Endothelial cell of umbilical vein (primary cell): ENCODE data around the gene EDN1. TPM values are rescaled to one million over a fixed set of nuclear protein-coding genes. Genes with fewer than 3 reads are reported as not detected.

Source experiments
- BruUV-seq: library from RNA; stranded (reverse); fragments of 400-500 nt; replicated peaks from 2 replicates; lab custom pipeline; 2021; lab: Mats Ljungman, UMichigan
- CTCF ChIA-PET: fragments of 300-600, 350-600 bp; sonication (Branson Sonifier 250); formaldehyde crosslinking; loops from one replicate; lab custom pipeline; 2021; ENCODE audit warnings: antibody characterized with exemption, inconsistent platforms; lab: Charles Lee
- POLR2A ChIA-PET: fragments of 300-600, 350-600 bp; sonication (Branson Sonifier 250); formaldehyde crosslinking; loops from one replicate; lab custom pipeline; 2021; ENCODE audit warnings: antibody characterized with exemption, inconsistent platforms; lab: Charles Lee
- DNase-seq: peaks from one replicate; pipeline ENCODE4 v3.0.0-alpha.2; 2011; ENCODE audit warnings: low read depth, low spot score
- FAIRE-seq: peaks from 2 replicates; lab custom pipeline; 2011; peaks lifted over from hg19 to GRCh38; lab: Jason Lieb, UNC
- H2AFZ ChIP-seq: 2 replicates; pipeline ENCODE4 v1.6.0; 2012; ENCODE audit warnings: low read depth, low read length, control low read depth, inconsistent platforms
- H3K27ac ChIP-seq: 2 replicates; pipeline ENCODE4 v1.5.1; 2011; ENCODE audit warnings: low read depth, mild to moderate bottlenecking, control low read depth, low read length, moderate library complexity; ENCODE audit not compliant: insufficient read depth
- H3K27me3 ChIP-seq, 2 experiments: 2 replicates each; pipeline versions ENCODE4 v1.6.0 to v1.6.1; 2011; ENCODE audit warnings: low read length in 2 of 2, mixed read lengths in 1 of 2; ENCODE audit not compliant: control insufficient read depth in 2 of 2, insufficient read depth in 2 of 2
- H3K36me3 ChIP-seq, 2 experiments: 2 replicates in 1 of 2; 3 replicates in 1 of 2; pipeline ENCODE4 v1.5.1; 2011; ENCODE audit warnings: low read length in 2 of 2, mild to moderate bottlenecking in 1 of 2, moderate library complexity in 1 of 2; ENCODE audit not compliant: control insufficient read depth in 2 of 2, insufficient read depth in 2 of 2; ENCODE audit errors: extremely low read depth in 1 of 2
- H3K4me1 ChIP-seq: 3 replicates; pipeline ENCODE4 v1.5.1; 2011; ENCODE audit warnings: mild to moderate bottlenecking, low read length; ENCODE audit not compliant: control insufficient read depth, insufficient read depth; ENCODE audit errors: extremely low read depth
- H3K4me2 ChIP-seq: 2 replicates; pipeline ENCODE4 v1.6.1; 2011; ENCODE audit warnings: low read length, control low read depth, mixed read lengths; ENCODE audit not compliant: insufficient read depth
- H3K4me3 ChIP-seq, 3 experiments: fragments of 200-600 bp in 1 of 3; sonication (generic), shearing (Covaris generic) in 1 of 3; replicated peaks in 1 of 3; 2 replicates each; pipeline ENCODE4 v1.5.1; 2011 to 2016; ENCODE audit warnings: control low read depth in 3 of 3, low read length in 3 of 3, mild to moderate bottlenecking in 2 of 3, inconsistent platforms in 1 of 3, low read depth in 1 of 3, moderate library complexity in 1 of 3; ENCODE audit not compliant: insufficient read depth in 1 of 3
- H3K79me2 ChIP-seq: 2 replicates; pipeline ENCODE4 v1.6.0; 2012; ENCODE audit warnings: low read length, inconsistent platforms; ENCODE audit not compliant: control insufficient read depth, insufficient read depth
- H3K9ac ChIP-seq: replicated peaks from 2 replicates; pipeline ENCODE3; 2011; ENCODE audit warnings: low read length, control low read depth; ENCODE audit not compliant: insufficient read depth; ENCODE audit errors: extremely low read depth
- H3K9me1 ChIP-seq: replicated peaks from 3 replicates; pipeline ENCODE4 v1.6.0; 2011; ENCODE audit warnings: mild to moderate bottlenecking, low read length; ENCODE audit not compliant: control insufficient read depth, insufficient read depth; ENCODE audit errors: extremely low read depth
- H3K9me3 ChIP-seq: replicated peaks from 2 replicates; pipeline ENCODE4 v1.5.1; 2012; ENCODE audit warnings: low read length, inconsistent platforms; ENCODE audit not compliant: control insufficient read depth, insufficient read depth
- H4K20me1 ChIP-seq: replicated peaks from 2 replicates; pipeline ENCODE3; 2011; ENCODE audit warnings: mild to moderate bottlenecking, low read length; ENCODE audit not compliant: control insufficient read depth, insufficient read depth; ENCODE audit errors: extremely low read depth
- EZH2 ChIP-seq: IDR thresholded peaks from 2 replicates; pipeline ENCODE4 v1.6.1; 2012; ENCODE audit warnings: borderline replicate concordance, low read depth, mild to moderate bottlenecking, moderate library complexity, low read length, inconsistent platforms; ENCODE audit not compliant: severe bottlenecking
- FOS ChIP-seq: IDR thresholded peaks from 2 replicates; pipeline ENCODE4 v1.6.1; 2011; ENCODE audit warnings: mild to moderate bottlenecking, low read length, moderate library complexity, borderline replicate concordance; ENCODE audit not compliant: insufficient read depth
- GATA2 ChIP-seq: IDR thresholded peaks from 2 replicates; pipeline ENCODE4 v1.7.0; 2011; ENCODE audit warnings: low read depth, mild to moderate bottlenecking, moderate library complexity, mixed read lengths, low read length; ENCODE audit not compliant: insufficient read length, insufficient read depth
- JUN ChIP-seq: IDR thresholded peaks from 2 replicates; pipeline ENCODE4 v1.6.1; 2011; ENCODE audit warnings: borderline replicate concordance, low read depth; ENCODE audit not compliant: insufficient read length, insufficient read depth
- MYC ChIP-seq: IDR thresholded peaks from one replicate; pipeline ENCODE4 v1.6.1; 2011; ENCODE audit warnings: mild to moderate bottlenecking, low read depth, low read length
- POLR2A ChIP-seq: IDR thresholded peaks from 2 replicates; pipeline ENCODE4 v1.6.1; 2012; ENCODE audit warnings: low read depth, mild to moderate bottlenecking, control low read depth, low read length
- POLR2AphosphoS5 ChIP-seq: IDR thresholded peaks from 2 replicates; pipeline ENCODE4 v1.6.1; 2012; ENCODE audit warnings: low read depth, mild to moderate bottlenecking, control low read depth, low read length, moderate library complexity; ENCODE audit not compliant: insufficient read depth
- dilution Hi-C: fragments of 300-500 bp; cut with MboI; formaldehyde crosslinking; loops from one replicate; pipeline ENCODE4 v1.15.0; 2019; ENCODE audit warnings: low sequenced_read_pairs; ENCODE audit not compliant: extremely low pct_ligation_motif_present
- intact Hi-C: fragments of 100-400 bp; cut with micrococcal nuclease; formaldehyde crosslinking; loops from one replicate; pipeline ENCODE4 v1.10.0; 2022
- polyA plus RNA-seq, 4 experiments: library from polyadenylated mRNA; depleted of rRNA in 3 of 4; stranded (reverse) in 3 of 4; unstranded in 1 of 4; fragments of >200 nt; gene quantifications; 2 replicates each; pipeline versions ENCODE4 v1.2.1 to v1.2.3, GENCODE V29; 2011 to 2012; ENCODE audit warnings: missing spikeins in 1 of 4
- total RNA-seq: library from RNA; stranded (reverse); gene quantifications from 2 replicates; pipeline ENCODE4 v1.2.3, GENCODE V29; 2021
- TF ChIP-seq, protein P1 (sequence below): IDR thresholded peaks from 2 replicates; pipeline ENCODE4 v1.6.1; 2011; ENCODE audit not compliant: insufficient read depth, insufficient read length
- TF ChIP-seq, protein P2 (sequence below), 2 donors: IDR thresholded peaks; 1 replicate in 1 of 2; 2 replicates in 1 of 2; pipeline ENCODE4 v1.5.1; 2011; ENCODE audit warnings: low read length in 2 of 2, mild to moderate bottlenecking in 2 of 2, moderate library complexity in 2 of 2, control low read depth in 1 of 2, inconsistent platforms in 1 of 2, low read depth in 1 of 2; ENCODE audit not compliant: insufficient read depth in 1 of 2; ENCODE audit errors: extremely low read depth in 1 of 2

Gene EDN1
- total and polyA plus RNA-seq, 2 donors (not counting 3 experiments of a cell fraction or from before 2014, with no cell fraction given): 493 to 498 TPM

DNA sequence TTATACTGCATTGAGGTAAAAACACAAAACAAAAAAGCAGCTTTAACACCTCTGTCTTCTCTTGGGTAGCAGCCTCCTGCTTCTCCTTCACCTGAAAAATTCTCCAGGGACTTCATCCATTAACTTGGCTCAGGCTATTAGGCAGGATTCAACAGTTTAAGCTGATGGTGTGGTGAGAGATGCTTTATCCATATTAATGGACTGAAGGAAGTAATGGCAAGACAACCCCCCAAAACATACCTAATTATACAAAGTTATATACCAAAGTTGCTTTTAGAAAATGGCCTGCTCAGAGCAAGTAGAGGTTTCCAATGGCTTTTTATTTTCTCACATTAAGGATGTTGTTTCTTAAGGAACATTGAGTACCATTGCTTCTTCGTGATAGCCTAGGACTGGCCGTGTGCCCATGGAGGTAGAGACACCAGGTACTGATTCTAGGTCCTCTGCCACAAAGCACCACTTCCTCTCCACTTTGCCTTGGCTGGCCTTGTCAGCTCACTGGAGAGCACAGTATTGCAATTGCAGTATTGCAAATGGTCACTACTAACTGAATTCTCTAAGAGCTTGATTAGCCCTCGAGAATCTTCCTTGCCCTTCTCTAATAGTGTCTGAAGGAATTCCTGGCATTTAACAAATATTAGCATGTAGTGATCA, 7.3 kb downstream of the EDN1 start:
- CTCF ChIA-PET: interaction anchor here (0.5 to 9.6 kb wide), 10 partner anchors 8 to 647 kb away, joined by 3 to 203 read pairs (median 7); partner anchors contain the start of gene EDN1
- H2AFZ ChIP-seq: no peak overlapping the region

DNA sequence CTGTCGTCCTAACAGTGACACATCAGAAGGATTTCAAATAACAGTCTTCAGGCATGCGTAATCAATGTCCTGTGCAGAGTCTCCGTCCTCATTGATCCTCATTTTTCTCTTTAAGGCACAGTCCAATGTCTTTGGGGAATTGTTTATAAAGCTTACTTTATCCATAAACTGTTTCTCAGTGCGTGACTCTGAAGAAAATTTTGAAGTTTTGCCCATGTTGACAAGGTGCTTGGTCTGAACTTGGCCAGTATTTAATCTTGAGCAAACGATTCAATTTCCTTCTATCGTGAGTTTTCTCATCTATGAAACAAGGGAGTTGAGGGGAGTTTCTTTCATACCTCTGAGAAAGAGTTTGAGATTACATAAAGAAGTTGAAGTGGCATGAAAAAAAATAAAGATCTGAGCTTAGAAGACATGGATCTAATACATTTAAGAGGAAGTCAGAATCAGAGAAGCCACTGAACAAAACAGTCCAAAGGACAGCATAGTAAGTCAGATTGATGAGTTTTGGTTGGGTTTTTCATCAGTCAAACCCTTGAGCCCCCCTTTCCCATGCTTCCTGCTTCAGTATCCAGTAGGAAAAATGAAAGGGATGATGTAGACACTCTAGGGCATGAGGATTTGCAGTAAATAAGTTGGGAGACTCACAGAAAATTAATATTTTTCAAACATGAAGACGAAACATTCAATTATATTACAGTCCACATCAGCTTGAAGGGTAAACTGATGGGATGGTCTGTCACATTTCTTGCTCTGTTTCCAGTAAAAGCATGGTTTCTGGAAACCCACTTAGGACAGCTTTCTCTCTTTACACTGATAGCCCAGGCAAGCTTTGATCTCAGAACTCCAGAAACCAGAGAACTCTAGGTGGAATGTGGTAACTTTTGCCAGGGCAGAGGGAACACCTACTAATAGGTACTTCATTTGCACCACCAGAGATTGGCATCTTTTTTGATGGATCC, 8.1 kb downstream of the EDN1 start:
- H3K79me2 ChIP-seq: peaks cover 22% of the 10 kb centered on the region
- FAIRE-seq: peak; percentile 60
- TF ChIP-seq JUN: no peak
- TF ChIP-seq FOS: peak; percentile 5
- no peak for TF ChIP-seq EZH2
- TF ChIP-seq, protein P1, sequence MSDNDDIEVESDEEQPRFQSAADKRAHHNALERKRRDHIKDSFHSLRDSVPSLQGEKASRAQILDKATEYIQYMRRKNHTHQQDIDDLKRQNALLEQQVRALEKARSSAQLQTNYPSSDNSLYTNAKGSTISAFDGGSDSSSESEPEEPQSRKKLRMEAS: no peak
- TF ChIP-seq, protein P2, sequence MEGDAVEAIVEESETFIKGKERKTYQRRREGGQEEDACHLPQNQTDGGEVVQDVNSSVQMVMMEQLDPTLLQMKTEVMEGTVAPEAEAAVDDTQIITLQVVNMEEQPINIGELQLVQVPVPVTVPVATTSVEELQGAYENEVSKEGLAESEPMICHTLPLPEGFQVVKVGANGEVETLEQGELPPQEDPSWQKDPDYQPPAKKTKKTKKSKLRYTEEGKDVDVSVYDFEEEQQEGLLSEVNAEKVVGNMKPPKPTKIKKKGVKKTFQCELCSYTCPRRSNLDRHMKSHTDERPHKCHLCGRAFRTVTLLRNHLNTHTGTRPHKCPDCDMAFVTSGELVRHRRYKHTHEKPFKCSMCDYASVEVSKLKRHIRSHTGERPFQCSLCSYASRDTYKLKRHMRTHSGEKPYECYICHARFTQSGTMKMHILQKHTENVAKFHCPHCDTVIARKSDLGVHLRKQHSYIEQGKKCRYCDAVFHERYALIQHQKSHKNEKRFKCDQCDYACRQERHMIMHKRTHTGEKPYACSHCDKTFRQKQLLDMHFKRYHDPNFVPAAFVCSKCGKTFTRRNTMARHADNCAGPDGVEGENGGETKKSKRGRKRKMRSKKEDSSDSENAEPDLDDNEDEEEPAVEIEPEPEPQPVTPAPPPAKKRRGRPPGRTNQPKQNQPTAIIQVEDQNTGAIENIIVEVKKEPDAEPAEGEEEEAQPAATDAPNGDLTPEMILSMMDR (IDR thresholded peaks at IDR 0.05; ENCODE audit: extremely low read depth in 1 of 2, insufficient read depth in 1 of 2, low read depth in 1 of 2, low read length in 2 of 2): no peak
- peak; percentile 87 for TF ChIP-seq POLR2AphosphoS5
- peak; percentile 90 for TF ChIP-seq POLR2A
- TF ChIP-seq MYC: no peak
- TF ChIP-seq GATA2: peak; percentile 19
- no peak overlapping the region for H3K4me2 ChIP-seq
- H3K9ac ChIP-seq: peak overlapping the region; percentile 26
- dilution Hi-C loops: loop anchor here (10.0 to 25.0 kb wide), 4 partner anchors 189 to 686 kb away; no protein-coding TSS in a partner anchor
- H3K4me1 ChIP-seq: peaks cover 27% of the 10 kb centered on the region
- ChIA-PET POLR2A (interaction anchor here (0.6 to 5.7 kb wide), 22 partner anchors 8 to 711 kb away, joined by 3 to 39 read pairs (median 6); partner anchors contain the start of gene EDN1), CTCF (interaction anchor here (0.9 to 9.6 kb wide), 13 partner anchors 9 to 648 kb away, joined by 3 to 203 read pairs (median 4); partner anchors contain the start of gene EDN1)
- peak overlapping the region; percentile 26 for H3K27ac ChIP-seq
- H3K36me3 ChIP-seq: peaks cover 19 to 32% of the 10 kb centered on the region in 2 experiments
- peaks cover 2% of the 10 kb centered on the region for H4K20me1 ChIP-seq
- no peaks in the 10 kb centered on the region for H3K9me3 ChIP-seq
- no peak overlapping the region for H2AFZ ChIP-seq
- DNase-seq: peak; percentile 89
- BruUV-seq: no TSS peak
- intact Hi-C loops: loop anchor here (1.0 to 2.0 kb wide), 5 partner anchors 95 to 287 kb away; no protein-coding TSS in a partner anchor
- H3K4me3 ChIP-seq: no peak overlapping the region
- no peaks in the 10 kb centered on the region for H3K9me1 ChIP-seq
- H3K27me3 ChIP-seq: no peaks in the 10 kb centered on the region

More for the DNA sequence above, 7.3 kb downstream of the EDN1 start:
- no peaks in the 10 kb centered on the region for H3K27me3 ChIP-seq
- H3K79me2 ChIP-seq: peaks cover 30% of the 10 kb centered on the region
- dilution Hi-C loops: loop anchor here (10.0 to 25.0 kb wide), 4 partner anchors 190 to 685 kb away; no protein-coding TSS in a partner anchor
- FAIRE-seq (no peak), DNase-seq (peak; percentile 87)
- no TSS peak for BruUV-seq
- intact Hi-C loops: loop anchor here (1.0 to 2.0 kb wide), 5 partner anchors 96 to 288 kb away; no protein-coding TSS in a partner anchor
- POLR2A ChIA-PET: interaction anchor here (0.6 to 5.7 kb wide), 13 partner anchors 8 to 690 kb away, joined by 3 to 39 read pairs (median 6); partner anchors contain the start of gene EDN1
- no peak overlapping the region for H3K4me2 ChIP-seq
- H3K27ac ChIP-seq: peak overlapping the region; percentile 1
- no peak overlapping the region for H3K9ac ChIP-seq
- TF ChIP-seq GATA2 (no peak), POLR2A (peak; percentile 98), POLR2AphosphoS5 (peak; percentile 95)
- H4K20me1 ChIP-seq: peaks cover 2% of the 10 kb centered on the region
- peaks cover 30% of the 10 kb centered on the region for H3K4me1 ChIP-seq
- peaks cover 27 to 40% of the 10 kb centered on the region in 2 experiments for H3K36me3 ChIP-seq
- no peaks in the 10 kb centered on the region for H3K9me1 ChIP-seq
- no peak overlapping the region for H3K4me3 ChIP-seq
- H3K9me3 ChIP-seq: no peaks in the 10 kb centered on the region
